Measurements from ENCODE around the gene LPCAT1. TPM values are rescaled to one million over a fixed set of nuclear protein-coding genes. Genes with fewer than 3 reads are reported as not detected.

Gene LPCAT1
- total and polyA plus RNA-seq, 2 experiments from 2014 or later: 22.2 to 48.4 TPM

DNA sequence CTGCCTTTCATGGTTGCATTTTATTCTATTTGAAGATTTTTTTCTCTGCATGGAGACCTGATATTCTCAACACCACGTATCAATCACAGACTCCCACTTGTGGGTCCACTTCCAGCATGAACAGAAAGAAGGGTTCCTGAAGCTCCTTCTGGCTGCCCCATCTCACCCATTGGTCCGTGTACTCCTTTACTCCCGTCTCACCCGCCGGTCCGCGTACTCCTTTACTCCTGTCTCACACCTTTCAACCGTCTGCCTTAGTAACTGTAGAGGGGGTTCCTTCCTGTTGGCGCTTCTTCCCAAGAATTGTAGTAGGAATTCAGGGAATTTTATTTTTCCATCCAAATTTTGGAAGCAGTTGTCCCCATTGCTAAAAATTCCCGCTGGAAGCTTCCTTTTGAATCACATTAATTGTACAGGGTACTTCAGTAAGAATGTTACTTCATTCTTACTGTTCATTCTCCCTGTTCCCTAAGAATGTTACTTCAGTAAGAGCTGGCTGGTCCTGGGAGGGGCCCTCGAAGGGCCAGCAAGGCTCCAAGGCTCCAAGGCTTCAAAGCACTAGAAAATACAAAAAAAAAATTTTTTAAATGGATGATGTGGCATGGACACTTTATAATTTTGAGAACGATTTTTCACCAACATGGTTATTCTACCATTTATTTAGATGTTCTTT, 3.9 kb upstream of the LPCAT1 start:
- Histone ChIP-seq H3K9ac (no peak overlapping the region), H3K36me3 (ENCODE audit: low read depth) (no peaks in the 10 kb centered on the region), H3F3A (ENCODE audit: insufficient read depth) (no peaks in the 10 kb centered on the region), H3K4me2 (ENCODE audit: unreplicated experiment) (no peak overlapping the region), H3K4me3 (no peak overlapping the region), H2AFZ (no peak overlapping the region), H4K20me1 (ENCODE audit: insufficient read depth) (no peaks in the 10 kb centered on the region), H3K9me2 (ENCODE audit: insufficient read depth) (no peaks in the 10 kb centered on the region), H3K79me2 (ENCODE audit: insufficient read depth) (peaks cover 7% of the 10 kb centered on the region), H3K9me3 (ENCODE audit: low read depth) (no peaks in the 10 kb centered on the region), H3K4me1 (ENCODE audit: insufficient read depth) (peaks cover 4% of the 10 kb centered on the region; the same call in 1 of the 2 replicates), H3K27ac (no peak overlapping the region), H3K27me3 (replicated peaks; ENCODE audit: insufficient read depth) (no peaks in the 10 kb centered on the region)
- TF ChIP-seq EZH2 (IDR thresholded peaks at IDR 0.05; ENCODE audit: insufficient read depth, poor library complexity, severe bottlenecking) (no peak), EZH2phosphoT487 (IDR thresholded peaks at IDR 0.05; ENCODE audit: insufficient read depth, low read depth) (no peak)
- DNase-seq: no peak
- WGBS, 2 experiments (ENCODE audit: low coverage in 1 of 2, low lambda C conversion rate in 2 of 2, missing lambda C conversion rate in 2 of 2): 72 to 74% methylated on average over 12 of the region's 12 CpGs
- in situ Hi-C loops (cut with MboI): no loop called here

DNA sequence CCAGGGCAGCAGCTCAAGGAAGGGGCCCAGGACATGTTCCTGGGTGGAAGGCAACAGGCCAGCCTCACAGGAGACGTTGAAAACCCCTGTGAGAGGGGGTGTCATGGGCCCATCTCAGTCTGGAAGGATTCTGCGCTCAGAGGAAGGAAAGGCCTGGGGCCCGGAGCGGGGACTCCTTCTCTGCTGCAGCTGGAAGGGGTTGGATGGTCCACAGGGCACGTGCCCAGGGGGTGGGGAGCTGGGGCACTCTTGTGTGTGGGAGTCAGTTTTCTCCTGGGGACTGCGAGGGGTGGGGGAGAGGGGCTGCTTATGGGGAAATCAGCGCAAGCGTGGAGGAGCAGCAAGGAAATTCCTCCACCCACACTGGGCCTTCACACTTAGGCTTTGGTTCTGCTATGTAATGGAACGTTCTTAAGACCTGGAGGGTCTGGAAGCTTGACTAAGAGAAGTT, 2.9 kb upstream of the LPCAT1 start:
- TF ChIP-seq EZH2phosphoT487 (IDR thresholded peaks at IDR 0.05; ENCODE audit: insufficient read depth, low read depth): no peak
- Histone ChIP-seq H3K27me3 (replicated peaks; ENCODE audit: insufficient read depth) (no peaks in the 10 kb centered on the region), H3K4me3 (no peak overlapping the region), H3K36me3 (ENCODE audit: low read depth) (no peaks in the 10 kb centered on the region), H3K9ac (no peak overlapping the region), H3K27ac (no peak overlapping the region), H4K20me1 (ENCODE audit: insufficient read depth) (no peaks in the 10 kb centered on the region), H3K9me3 (ENCODE audit: low read depth) (no peaks in the 10 kb centered on the region), H3K4me1 (ENCODE audit: insufficient read depth) (peaks cover 6% of the 10 kb centered on the region), H3F3A (ENCODE audit: insufficient read depth) (no peaks in the 10 kb centered on the region), H3K79me2 (ENCODE audit: insufficient read depth) (peaks cover 17% of the 10 kb centered on the region), H2AFZ (no peak overlapping the region), H3K9me2 (ENCODE audit: insufficient read depth) (no peaks in the 10 kb centered on the region), H3K4me2 (ENCODE audit: unreplicated experiment) (no peak overlapping the region)
- 65 to 70% methylated on average over 6 to 9 of the region's 9 CpGs for WGBS, 2 experiments (ENCODE audit: low coverage in 1 of 2, low lambda C conversion rate in 2 of 2, missing lambda C conversion rate in 2 of 2)
- in situ Hi-C loops (cut with MboI): no loop called here
- DNase-seq: no peak

DNA sequence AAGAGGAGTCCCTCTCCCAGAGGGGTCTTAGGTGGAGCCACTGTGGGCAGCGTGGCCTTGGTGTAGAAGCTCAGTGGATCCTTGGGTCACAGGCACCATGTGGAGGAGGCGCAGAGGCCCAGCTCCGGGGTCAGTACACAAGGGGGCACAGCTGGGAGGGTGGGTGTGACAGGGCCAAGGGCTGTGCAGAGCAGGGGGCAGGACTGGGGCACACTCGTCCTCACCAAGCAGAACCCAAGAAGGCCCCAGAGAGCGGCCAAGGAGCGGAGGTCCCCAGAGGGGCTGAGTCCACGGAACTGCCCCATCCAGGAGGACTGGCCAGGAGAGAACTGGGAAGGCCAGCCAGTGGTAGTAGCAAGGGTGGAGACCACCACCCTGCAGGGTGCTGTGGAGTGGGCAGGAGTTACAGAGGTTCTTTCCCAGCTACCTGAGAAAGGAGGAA, 2.5 kb upstream of the LPCAT1 start:
- no peak for TF ChIP-seq EZH2 (IDR thresholded peaks at IDR 0.05; ENCODE audit: insufficient read depth, poor library complexity, severe bottlenecking)
- no peak for TF ChIP-seq EZH2phosphoT487 (IDR thresholded peaks at IDR 0.05; ENCODE audit: insufficient read depth, low read depth)
- Histone ChIP-seq H3K9me2 (ENCODE audit: insufficient read depth) (no peaks in the 10 kb centered on the region), H3K9me3 (ENCODE audit: low read depth) (no peaks in the 10 kb centered on the region), H3K27me3 (replicated peaks; ENCODE audit: insufficient read depth) (no peaks in the 10 kb centered on the region), H3K4me3 (no peak overlapping the region), H3K4me2 (ENCODE audit: unreplicated experiment) (no peak overlapping the region), H3K36me3 (ENCODE audit: low read depth) (no peaks in the 10 kb centered on the region), H3K79me2 (ENCODE audit: insufficient read depth) (peaks cover 22% of the 10 kb centered on the region), H3K9ac (no peak overlapping the region), H3K27ac (no peak overlapping the region), H4K20me1 (ENCODE audit: insufficient read depth) (no peaks in the 10 kb centered on the region; the same call in 1 of the 2 replicates), H3K4me1 (ENCODE audit: insufficient read depth) (peaks cover 10% of the 10 kb centered on the region), H3F3A (ENCODE audit: insufficient read depth) (peaks cover 1% of the 10 kb centered on the region; the same call in 1 of the 2 replicates), H2AFZ (no peak overlapping the region)
- in situ Hi-C loops (cut with MboI): no loop called here
- no peak for DNase-seq
- WGBS, 2 experiments (ENCODE audit: low coverage in 1 of 2, low lambda C conversion rate in 2 of 2, missing lambda C conversion rate in 2 of 2): 95 to 99% methylated on average over 7 of the region's 7 CpGs

DNA sequence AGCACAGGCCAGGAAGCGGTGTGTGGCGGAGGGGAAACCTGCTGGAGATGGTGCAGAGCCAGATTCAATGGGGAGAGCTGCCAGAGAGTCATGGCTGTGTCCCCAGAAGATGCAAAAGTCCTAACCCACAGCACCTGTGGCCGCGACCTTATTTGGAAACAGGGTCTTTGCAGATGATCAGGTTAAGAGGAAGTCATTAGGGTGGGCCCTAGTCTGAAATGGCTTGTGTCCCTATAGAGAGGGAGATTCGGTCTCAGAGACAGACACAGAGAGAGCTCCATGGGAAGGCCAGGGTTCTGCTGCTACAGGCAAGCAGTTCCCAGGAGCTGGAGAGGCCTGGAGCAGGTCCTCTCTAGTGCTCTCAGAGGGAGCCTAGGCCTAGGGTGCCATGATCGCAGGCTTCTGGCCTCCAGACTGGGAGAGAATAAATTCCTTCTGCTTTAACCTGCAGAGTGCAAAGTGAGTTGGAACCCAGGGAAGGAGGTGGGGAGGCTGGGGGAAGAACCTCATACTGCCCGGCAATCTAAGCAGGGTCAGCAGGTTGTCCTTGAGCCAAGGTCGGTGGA, 1.9 kb upstream of the LPCAT1 start:
- Histone ChIP-seq H3K79me2 (ENCODE audit: insufficient read depth) (peaks cover 27% of the 10 kb centered on the region), H2AFZ (no peak overlapping the region)

More for the DNA sequence above, 1.9 kb upstream of the LPCAT1 start:
- no peaks in the 10 kb centered on the region for H3K36me3 ChIP-seq (ENCODE audit: low read depth)
- peaks cover 5% of the 10 kb centered on the region; the same call in 1 of the 2 replicates for H3F3A ChIP-seq (ENCODE audit: insufficient read depth)
- in situ Hi-C loops (cut with MboI): no loop called here
- H3K27ac ChIP-seq: no peak overlapping the region
- H3K27me3 ChIP-seq (replicated peaks; ENCODE audit: insufficient read depth): no peaks in the 10 kb centered on the region
- no peaks in the 10 kb centered on the region for H3K9me2 ChIP-seq (ENCODE audit: insufficient read depth)
- H3K9me3 ChIP-seq (ENCODE audit: low read depth): no peaks in the 10 kb centered on the region
- H3K4me1 ChIP-seq (ENCODE audit: insufficient read depth): peaks cover 10% of the 10 kb centered on the region
- H4K20me1 ChIP-seq (ENCODE audit: insufficient read depth): no peaks in the 10 kb centered on the region; the same call in 1 of the 2 replicates
- no peak for DNase-seq
- WGBS, 2 experiments (ENCODE audit: low coverage in 1 of 2, low lambda C conversion rate in 2 of 2, missing lambda C conversion rate in 2 of 2): 77 to 78% methylated on average over 8 of the region's 8 CpGs
- no peak overlapping the region for H3K9ac ChIP-seq
- H3K4me3 ChIP-seq: no peak overlapping the region
- no peak for TF ChIP-seq EZH2phosphoT487 (IDR thresholded peaks at IDR 0.05; ENCODE audit: insufficient read depth, low read depth)
- no peak for TF ChIP-seq EZH2 (IDR thresholded peaks at IDR 0.05; ENCODE audit: insufficient read depth, poor library complexity, severe bottlenecking)
- H3K4me2 ChIP-seq (ENCODE audit: unreplicated experiment): no peak overlapping the region
